DND-41 (cell line): ENCODE results near the gene COQ10A.

ENCODE experiments used
- ATAC-seq: fragments of 200-7000 bp; cut with Tn5 transposase; 3 replicates; pipeline ENCODE4 v1.9.1; 2021; ENCODE audit warnings: low read depth; ENCODE audit not compliant: insufficient read depth
- DNase-seq: peaks from one replicate; pipeline ENCODE4 v3.0.0-alpha.2; 2020
- H2AFZ ChIP-seq: 2 replicates; pipeline ENCODE4 v1.6.0; 2012; ENCODE audit warnings: low read depth, low read length
- H3K27ac ChIP-seq: 2 replicates; pipeline ENCODE4 v1.5.1; 2012; ENCODE audit warnings: low read length, inconsistent platforms
- H3K27me3 ChIP-seq: fragments of 200-600 bp; sonication (generic); 2 replicates; pipeline ENCODE4 v1.6.0; 2012; ENCODE audit warnings: low read length, mild to moderate bottlenecking, inconsistent platforms; ENCODE audit not compliant: insufficient read depth, poor library complexity
- H3K36me3 ChIP-seq: 2 replicates; pipeline ENCODE4 v1.5.1; 2012; ENCODE audit warnings: low read length, inconsistent platforms; ENCODE audit not compliant: insufficient read depth
- H3K4me1 ChIP-seq: 2 replicates; pipeline ENCODE4 v1.5.1; 2012; ENCODE audit warnings: mild to moderate bottlenecking, low read length; ENCODE audit not compliant: insufficient read depth
- H3K4me2 ChIP-seq: 2 replicates; pipeline ENCODE4 v1.6.0; 2012; ENCODE audit warnings: mild to moderate bottlenecking, moderate library complexity, low read length, inconsistent platforms; ENCODE audit not compliant: insufficient read depth
- H3K4me3 ChIP-seq, 2 experiments: fragments of 200-600 bp in 1 of 2; shearing (Covaris generic) in 1 of 2; 2 replicates each; pipeline ENCODE4 v1.5.1; 2012 to 2016; ENCODE audit warnings: inconsistent platforms in 2 of 2, low read length in 2 of 2, mild to moderate bottlenecking in 2 of 2, low read depth in 1 of 2, moderate library complexity in 1 of 2
- H3K79me2 ChIP-seq: 2 replicates; pipeline ENCODE4 v1.6.0; 2012; ENCODE audit warnings: low read length, inconsistent platforms; ENCODE audit not compliant: insufficient read depth
- H3K9ac ChIP-seq: 2 replicates; pipeline ENCODE4 v1.6.0; 2012; ENCODE audit warnings: low read depth, mild to moderate bottlenecking, inconsistent platforms, low read length, moderate library complexity
- H3K9me3 ChIP-seq: 2 replicates; pipeline ENCODE4 v1.5.1; 2012; ENCODE audit warnings: low read length, moderate library complexity, mild to moderate bottlenecking, inconsistent platforms; ENCODE audit not compliant: insufficient read depth, severe bottlenecking
- H4K20me1 ChIP-seq: 2 replicates; pipeline ENCODE4 v1.6.0; 2012; ENCODE audit warnings: low read length; ENCODE audit not compliant: insufficient read depth
- CTCF ChIP-seq: IDR thresholded peaks from 2 replicates; pipeline ENCODE4 v1.5.1; 2012; ENCODE audit warnings: borderline replicate concordance, low read length, moderate library complexity, mild to moderate bottlenecking; ENCODE audit not compliant: poor library complexity, severe bottlenecking; ENCODE audit errors: extremely low read depth
- EZH2 ChIP-seq: IDR thresholded peaks from 3 replicates; pipeline ENCODE4 v1.6.1; 2012; ENCODE audit warnings: borderline replicate concordance, low read depth, mild to moderate bottlenecking, moderate library complexity, low read length, inconsistent platforms; ENCODE audit not compliant: severe bottlenecking

COQ10A gene

GRCh38 chr12:56242986-56243385 is 23.8 kb upstream of the COQ10A start:
- H3K36me3 ChIP-seq, result peaks cover 88% of the 10 kb centered on the region
- no peak overlapping the region for H2AFZ ChIP-seq
- H3K4me3 ChIP-seq, result no peak overlapping the region
- H3K4me1 ChIP-seq, result no peaks in the 10 kb centered on the region
- no peak overlapping the region for H3K4me2 ChIP-seq
- no peak for ATAC-seq
- H3K9ac ChIP-seq, result no peak overlapping the region
- DNase-seq, result no peak
- no peaks in the 10 kb centered on the region for H3K9me3 ChIP-seq
- no peaks in the 10 kb centered on the region for H3K79me2 ChIP-seq
- TF ChIP-seq EZH2 (no peak), CTCF (no peak)
- H4K20me1 ChIP-seq, result peaks cover 5% of the 10 kb centered on the region; the same call in 1 of the 2 replicates
- H3K27ac ChIP-seq, result no peak overlapping the region
- no peaks in the 10 kb centered on the region for H3K27me3 ChIP-seq

GRCh38 chr12:56243731-56244181 is 23.0 kb upstream of the COQ10A start:
- H3K9ac ChIP-seq, result no peak overlapping the region
- no peak overlapping the region for H3K4me2 ChIP-seq
- TF ChIP-seq EZH2, result no peak
- no peak for TF ChIP-seq CTCF
- H3K9me3 ChIP-seq, result no peaks in the 10 kb centered on the region
- no peaks in the 10 kb centered on the region for H3K27me3 ChIP-seq
- H3K79me2 ChIP-seq, result 0 out of 2 replicates have a peak, but pooled peaks cover 2% of the 10 kb centered on the region
- H4K20me1 ChIP-seq, result peaks cover 3% of the 10 kb centered on the region; the same call in 1 of the 2 replicates
- peaks cover 91% of the 10 kb centered on the region for H3K36me3 ChIP-seq
- H2AFZ ChIP-seq, result no peak overlapping the region
- no peaks in the 10 kb centered on the region for H3K4me1 ChIP-seq
- ATAC-seq, result no peak
- no peak for DNase-seq
- H3K27ac ChIP-seq, result no peak overlapping the region
- no peak overlapping the region for H3K4me3 ChIP-seq

GRCh38 chr12:56244494-56244893 is 22.2 kb upstream of the COQ10A start:
- TF ChIP-seq EZH2 (no peak), CTCF (no peak)
- Histone ChIP-seq H3K4me2 (no peak overlapping the region), H4K20me1 (peaks cover 3% of the 10 kb centered on the region; the same call in 1 of the 2 replicates), H3K4me1 (no peaks in the 10 kb centered on the region), H3K9ac (no peak overlapping the region), H3K27me3 (no peaks in the 10 kb centered on the region), H2AFZ (no peak overlapping the region), H3K79me2 (0 out of 2 replicates have a peak, but pooled peaks cover 2% of the 10 kb centered on the region), H3K36me3 (peaks cover 90% of the 10 kb centered on the region), H3K4me3 (no peak overlapping the region), H3K27ac (no peak overlapping the region), H3K9me3 (no peaks in the 10 kb centered on the region)
- no peak for DNase-seq
- no peak for ATAC-seq

- Histone ChIP-seq H3K4me2 (no peak overlapping the region), H3K27me3 (no peaks in the 10 kb centered on the region), H3K27ac (no peak overlapping the region), H3K36me3 (peaks cover 83% of the 10 kb centered on the region), H3K9me3 (no peaks in the 10 kb centered on the region), H3K9ac (no peak overlapping the region), H2AFZ (no peak overlapping the region), H3K4me3 (no peak overlapping the region), H3K4me1 (no peaks in the 10 kb centered on the region), H4K20me1 (0 out of 2 replicates have a peak, but pooled peaks cover 3% of the 10 kb centered on the region), H3K79me2 (0 out of 2 replicates have a peak, but pooled peaks cover 2% of the 10 kb centered on the region)
- DNase-seq (no peak), ATAC-seq (no peak)
- no peak for TF ChIP-seq EZH2
- no peak for TF ChIP-seq CTCF
Observed at GRCh38 chr12:56247923-56248322, 18.8 kb upstream of the COQ10A start.
